NCI-H128 (cell line): ENCODE data around the gene RPS6KA2.
"Not testable (repeated sequence)": the region's sequence is repeated elsewhere in the genome, so short reads cannot be mapped to it uniquely, and the experiment has no call there.

Experiments
- DNase-seq: peaks from one replicate; lab custom pipeline; 2025; ENCODE audit not compliant: unreplicated experiment; lab: John Stamatoyannopoulos, UW

The RPS6KA2 gene

GRCh38 chr6:166595061-166595780 is 31.8 kb downstream of the RPS6KA2 start:
- DNase-seq, result no peak

GRCh38 chr6:166592821-166593220 is 34.2 kb downstream of the RPS6KA2 start:
- DNase-seq, result no peak

GRCh38 chr6:166591961-166592520 is 35.0 kb downstream of the RPS6KA2 start:
- no peak for DNase-seq

DNA sequence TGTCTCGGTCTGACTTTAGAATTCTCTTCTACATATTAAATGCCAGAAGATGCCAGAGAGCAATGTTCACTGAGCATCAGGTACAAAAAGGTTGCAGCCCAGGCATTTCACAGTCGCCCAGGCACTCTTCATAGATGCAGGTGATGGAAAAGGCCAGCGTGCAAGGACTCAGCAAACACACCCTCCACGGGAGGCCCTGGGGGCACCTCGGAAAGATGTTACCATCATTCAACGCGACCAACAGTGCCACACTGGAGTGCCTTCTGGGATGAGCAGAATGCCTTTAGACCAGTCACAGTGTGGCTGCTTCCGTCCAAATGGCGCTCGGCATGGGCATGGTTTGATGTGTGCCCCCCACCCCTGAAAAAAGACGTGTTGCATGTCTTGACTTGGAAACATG is 36.0 kb downstream of the RPS6KA2 start:
- DNase-seq, result no peak

DNA sequence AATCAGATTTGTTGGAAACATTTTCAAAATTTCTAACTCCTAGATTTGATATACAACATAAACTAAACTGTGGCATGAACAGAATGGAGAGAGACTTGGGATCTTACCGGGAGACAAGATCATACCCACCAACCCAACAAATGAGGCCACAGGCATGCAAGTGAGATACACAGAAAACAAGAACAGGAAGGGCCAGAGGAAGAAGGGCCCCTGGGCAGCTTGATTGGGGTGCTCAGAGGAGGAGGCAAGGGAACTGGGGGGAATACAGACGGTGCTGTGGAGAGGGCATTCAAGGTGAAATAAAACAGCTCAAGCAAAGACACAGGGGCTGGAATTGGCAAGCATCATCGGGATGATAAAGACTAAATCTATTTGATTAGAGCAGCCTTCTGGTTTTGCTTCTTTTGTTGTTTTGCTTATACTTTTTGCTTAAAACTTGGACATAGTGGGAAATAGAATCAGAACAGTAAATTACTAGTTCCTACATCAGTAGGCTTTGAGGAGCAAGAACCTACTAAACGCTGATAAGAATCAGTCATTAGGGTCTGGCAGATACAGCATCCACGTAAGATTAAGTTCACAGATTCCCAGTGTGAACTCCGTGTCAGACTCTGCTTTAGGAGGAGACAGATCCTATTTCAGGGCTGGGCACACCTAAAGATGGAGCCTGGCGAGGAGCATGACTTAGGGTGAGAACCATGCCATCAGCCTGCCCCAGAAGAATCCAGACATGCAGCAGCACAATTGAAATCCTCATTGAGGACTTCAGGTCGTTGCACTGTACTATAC is 37.1 kb downstream of the RPS6KA2 start:
- DNase-seq, result no peak

DNA sequence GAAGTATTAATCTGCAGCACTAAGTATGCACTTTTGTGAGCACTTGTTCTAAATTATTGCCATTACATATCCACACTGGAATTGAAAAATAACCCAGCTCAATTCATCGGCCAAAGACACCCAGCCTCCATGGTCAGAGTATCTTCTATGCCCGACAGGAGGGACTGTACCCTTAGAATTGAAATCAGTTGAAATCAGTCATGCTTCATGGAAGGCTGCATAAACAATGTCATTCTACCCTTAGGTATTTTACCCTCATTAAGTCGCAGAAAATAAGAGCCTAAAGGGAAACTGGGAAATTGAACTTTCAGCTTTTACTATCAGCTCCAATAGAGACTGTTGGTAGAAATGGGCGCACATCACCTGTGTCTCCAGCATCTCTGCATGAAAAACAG is 37.7 kb downstream of the RPS6KA2 start:
- DNase-seq, result no peak

DNA sequence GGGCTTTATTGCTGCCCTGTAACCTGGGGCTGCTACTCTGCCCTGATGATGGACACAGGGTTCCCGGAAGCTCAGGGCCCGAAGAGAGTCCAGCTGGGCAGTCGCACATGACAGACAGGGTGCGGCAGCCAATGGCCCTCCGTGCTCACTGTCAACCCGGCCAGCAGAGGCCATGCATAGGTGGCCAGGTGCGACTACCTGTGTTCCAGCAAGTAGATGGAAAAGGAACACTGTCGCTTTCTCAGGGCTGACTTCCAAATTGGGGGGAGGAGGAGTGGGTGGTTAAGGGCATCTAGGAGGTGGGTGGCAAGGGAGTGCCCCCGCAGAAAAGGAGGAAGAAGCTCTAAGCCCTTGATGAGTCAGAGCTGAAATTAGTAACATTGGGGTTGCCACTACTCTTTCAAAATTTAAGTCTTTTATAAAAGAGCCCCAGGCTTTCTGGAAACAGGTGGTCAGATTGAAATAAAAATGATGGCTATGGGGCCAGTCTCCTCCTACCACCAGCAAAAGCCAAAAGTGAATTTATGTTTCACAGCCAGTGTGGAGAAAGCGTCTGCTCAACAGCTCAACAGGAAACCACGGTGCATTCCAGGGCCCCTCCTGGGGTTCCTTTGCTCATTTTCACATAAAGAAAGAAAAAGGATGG is 38.2 kb downstream of the RPS6KA2 start:
- no peak for DNase-seq

DNA sequence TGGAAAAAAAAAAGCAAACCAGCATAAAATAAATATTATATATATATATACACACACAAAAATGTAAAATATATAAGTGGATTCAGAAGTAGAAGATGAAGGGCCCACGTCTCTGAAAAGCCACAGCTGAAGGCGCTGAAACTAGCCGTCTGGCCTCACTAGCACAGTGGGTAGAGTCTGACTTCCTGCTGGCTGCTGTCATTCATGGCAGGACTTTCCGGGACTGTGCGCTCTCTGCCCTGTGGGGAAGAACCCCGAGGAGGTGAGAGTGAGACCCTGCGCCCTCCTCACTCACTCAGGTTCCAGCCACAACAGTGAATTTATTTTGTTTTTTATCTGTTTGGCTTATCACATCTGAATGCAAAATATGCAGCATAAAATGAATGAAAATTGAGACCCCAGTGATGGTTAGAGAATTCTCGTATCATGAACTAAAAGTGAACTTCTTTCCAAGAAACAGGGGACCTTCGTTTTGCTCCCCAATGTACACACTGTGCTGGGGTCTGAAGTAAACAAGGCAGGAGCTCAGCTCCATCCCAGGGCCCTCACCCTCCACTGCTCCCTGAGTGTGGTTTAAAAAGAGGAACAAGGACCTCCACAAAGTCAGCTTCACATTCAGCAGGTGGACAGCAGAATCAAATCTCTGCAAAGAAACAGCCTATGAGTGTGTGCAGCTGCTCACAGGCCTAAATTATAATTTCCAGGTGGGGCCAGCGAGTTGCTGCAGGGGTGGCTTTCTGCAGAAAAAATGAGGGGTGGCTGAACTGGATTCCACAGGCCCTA is 39.2 kb downstream of the RPS6KA2 start:
- DNase-seq, result no peak

DNA sequence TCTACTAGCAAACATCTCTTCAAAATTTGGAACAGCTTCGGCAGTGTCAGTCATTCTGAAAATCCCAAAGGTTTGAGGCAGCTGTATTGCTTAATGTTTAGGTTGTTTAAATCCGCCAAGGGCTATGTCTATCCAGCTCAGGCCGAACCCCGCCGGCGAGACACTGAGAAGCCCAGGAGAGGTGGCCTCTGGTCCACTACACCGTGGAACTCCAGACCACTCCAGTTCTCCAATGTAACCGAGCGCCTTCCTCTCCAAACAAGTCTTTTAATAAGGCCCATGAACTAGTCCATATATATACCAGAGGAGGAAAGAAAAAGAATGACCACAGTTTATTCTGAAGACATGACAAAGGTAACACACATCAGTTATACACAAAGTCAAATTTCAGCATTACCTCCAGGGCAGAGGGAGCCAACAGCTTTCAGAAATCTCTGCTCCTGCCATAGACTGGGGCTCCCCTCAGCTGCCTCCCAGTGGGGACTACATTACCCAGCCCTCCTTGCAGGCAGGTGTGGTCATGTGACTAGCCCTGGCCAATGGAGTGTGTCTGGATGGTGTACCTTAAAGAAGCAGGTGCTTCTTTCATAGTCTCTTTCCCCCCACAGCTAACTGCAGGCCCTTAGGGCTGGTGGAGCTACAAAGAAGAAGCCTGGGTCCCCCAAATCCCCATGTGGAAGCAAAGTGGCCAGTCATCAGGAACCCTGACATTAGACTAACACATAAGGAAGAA is 40.5 kb downstream of the RPS6KA2 start, which contains the start of gene RAMACL:
TSS of gene RAMACL (minus strand) at position 255 of the 733 bp plus-strand sequence. CDS start at position 54, 201 bp downstream.
- no peak for DNase-seq

- no peak for DNase-seq
Measured at GRCh38 chr6:166584853-166585429, 42.1 kb downstream of the RPS6KA2 start.

DNA sequence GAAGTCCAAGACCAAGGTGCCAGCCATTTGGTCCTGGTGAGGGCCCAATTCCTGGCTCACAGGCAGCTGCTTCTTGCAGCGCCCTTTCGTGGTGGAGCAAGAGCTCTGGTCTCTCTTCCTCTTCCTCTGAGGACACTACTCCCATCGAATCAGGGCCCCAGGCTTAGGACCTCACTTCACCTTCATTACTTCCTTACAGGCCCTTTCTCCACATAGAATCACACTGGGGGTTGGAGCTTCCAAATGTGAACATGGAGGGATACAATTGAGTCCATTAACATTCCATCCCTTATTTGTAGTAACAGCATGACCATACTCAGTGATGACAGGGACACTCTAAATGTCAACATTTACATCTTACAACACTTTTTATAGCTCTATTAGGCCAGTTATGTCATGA is 42.9 kb downstream of the RPS6KA2 start:
- no peak for DNase-seq

DNA sequence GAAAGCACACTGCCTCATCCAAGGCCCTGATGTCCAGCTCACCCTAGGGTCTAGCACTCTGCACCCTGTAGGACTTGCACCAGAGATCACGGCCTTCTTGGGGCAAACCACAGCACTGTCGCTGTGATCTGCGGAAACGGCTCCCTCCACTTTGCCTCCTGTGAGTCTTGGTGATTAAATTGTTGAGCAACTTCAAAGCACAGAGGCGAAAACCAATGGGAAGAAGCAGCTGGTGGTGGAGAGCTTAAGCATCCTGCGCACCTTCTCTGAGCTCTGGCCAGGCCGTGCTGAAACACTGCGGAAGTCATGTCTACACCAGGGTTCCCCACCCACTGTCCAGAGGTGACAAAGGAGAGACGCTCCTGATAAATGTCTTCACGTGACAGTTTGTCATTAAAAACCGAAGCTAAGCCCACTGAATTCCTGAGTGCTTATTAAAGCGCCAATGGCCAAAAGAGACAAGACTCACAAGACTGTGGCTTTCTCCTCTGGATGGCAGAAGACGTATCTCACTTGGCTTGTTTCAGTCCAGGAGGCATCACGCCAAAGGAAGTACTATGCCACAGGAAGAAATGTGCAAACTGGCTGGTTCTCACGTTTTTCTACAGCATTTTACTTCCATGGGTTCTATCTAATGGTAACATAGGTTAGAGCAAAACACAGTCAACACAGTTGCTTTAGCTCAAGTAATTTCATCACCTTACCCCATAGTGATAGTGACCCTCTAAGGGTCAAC is 43.7 kb downstream of the RPS6KA2 start:
- no peak for DNase-seq

DNA sequence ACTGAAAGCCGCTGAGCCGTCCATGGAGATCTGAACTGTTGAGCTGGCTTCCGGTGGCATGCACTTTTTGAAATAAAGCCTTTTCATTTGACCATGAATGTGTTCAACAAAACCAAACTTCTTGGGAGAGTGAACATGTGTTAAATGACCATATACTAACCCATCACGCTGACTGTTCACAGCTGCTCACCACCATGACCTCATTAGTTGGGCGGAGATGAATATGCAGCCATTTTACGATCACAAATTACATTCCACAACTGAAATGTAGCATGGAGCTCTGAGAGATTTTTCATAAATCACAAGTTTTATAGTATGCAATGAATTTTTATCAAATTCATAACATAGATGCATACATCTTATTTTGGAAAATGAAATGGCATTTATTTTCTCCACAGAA is 44.8 kb downstream of the RPS6KA2 start:
- DNase-seq, result no peak

GRCh38 chr6:166581801-166582200 is 45.2 kb downstream of the RPS6KA2 start:
- not testable (repeated sequence) for DNase-seq

DNA sequence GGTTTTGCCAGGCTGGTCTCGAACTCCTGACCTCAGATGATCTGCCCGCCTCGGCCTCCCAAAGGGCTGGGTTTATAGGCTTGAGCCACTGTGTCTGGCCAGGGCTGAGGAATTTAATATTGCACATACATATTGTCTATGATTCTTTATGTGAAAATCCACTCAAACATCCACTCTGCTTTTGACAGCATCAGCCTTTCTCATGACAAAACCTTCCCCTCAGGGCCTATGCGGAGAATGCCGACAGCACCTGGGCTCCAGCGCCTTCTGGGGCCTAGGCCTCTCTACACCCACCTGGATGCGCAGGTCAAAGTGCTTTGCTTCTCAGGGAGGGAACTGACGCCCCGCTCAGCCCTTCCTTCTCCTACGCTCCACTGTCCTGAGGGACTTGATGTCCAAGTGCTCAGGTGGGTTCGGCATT is 46.0 kb downstream of the RPS6KA2 start:
- no peak for DNase-seq

GRCh38 chr6:166580076-166581050 is 46.7 kb downstream of the RPS6KA2 start:
- DNase-seq, result no peak

- DNase-seq, result no peak
Measured at GRCh38 chr6:166579237-166579850, 47.7 kb downstream of the RPS6KA2 start.
